ENCODE results near the gene KIRREL3. TPM values are rescaled to one million over a fixed set of nuclear protein-coding genes. Genes with fewer than 3 reads are reported as not detected.

Gene KIRREL3
- polyA plus RNA-seq, 1 donor (not counting 4 experiments of a cell fraction or from before 2014, with no cell fraction given), result 0.04 TPM

DNA sequence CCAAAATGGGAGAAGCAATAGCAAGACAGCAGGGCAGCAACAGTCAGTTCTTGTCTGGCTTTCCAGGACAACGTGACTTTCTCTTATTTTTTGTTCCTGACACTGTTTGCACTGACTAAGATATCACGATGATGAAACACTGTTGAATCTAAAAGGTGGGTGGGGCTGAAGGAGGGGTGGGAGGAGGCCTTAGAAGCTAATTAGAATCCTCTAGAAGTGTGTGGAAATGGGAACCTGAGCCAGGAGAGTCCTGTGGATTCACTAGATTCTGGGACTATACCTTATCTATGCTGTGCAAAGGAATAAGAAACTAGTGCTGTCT lies 344.8 kb downstream of the KIRREL3 start:
- no peaks in the 10 kb centered on the region for H3K9me1 ChIP-seq (ENCODE audit: control insufficient read depth, extremely low read depth, insufficient read depth, low read length)

DNA sequence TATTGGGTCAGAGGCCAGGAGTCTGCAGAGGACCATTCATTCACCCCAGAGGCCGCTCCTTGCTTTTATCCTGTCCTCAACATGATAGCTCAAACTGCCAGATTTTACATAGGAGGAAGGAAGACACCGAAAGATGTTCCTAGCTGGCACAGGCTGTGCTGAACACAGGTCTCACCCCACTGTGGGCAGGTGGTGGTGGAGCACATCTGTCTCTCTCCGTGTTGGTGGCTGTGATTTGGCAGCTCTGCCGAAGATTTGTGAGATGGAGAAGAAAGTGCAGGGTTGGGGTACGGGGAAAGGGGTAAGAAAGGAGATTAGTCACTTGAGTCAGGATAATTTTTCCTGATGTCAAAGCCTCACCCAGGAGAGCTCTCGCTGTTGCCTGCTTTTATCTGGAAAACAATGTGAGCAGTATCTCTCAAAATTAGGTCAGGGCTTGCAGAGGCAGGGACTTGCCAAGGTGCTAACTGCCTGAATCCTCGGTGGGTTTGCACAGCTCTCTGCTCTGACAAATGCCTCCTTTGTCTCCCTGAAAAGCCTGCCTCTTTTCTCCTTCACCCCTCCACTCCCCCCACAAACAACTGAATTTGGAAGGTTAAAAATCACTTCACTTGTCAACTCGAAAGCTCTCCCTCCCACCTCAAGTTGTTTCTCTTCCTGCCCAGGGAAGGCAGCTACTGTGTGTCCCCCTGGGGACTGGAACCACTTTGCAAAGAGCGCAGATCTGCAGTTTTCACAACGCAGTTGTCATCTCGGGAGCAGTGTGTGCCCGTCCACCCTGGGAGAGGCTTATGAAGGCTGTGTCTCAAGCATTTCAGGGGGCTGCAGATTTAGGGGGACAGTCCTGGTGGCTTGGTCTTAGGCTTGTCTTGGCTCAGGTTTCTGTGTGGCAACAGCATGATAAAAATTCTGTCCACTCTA lies 345.4 kb downstream of the KIRREL3 start:
- H2AFZ ChIP-seq (ENCODE audit: control insufficient read depth, low read length), result no peak overlapping the region
- H3K79me2 ChIP-seq (ENCODE audit: control insufficient read depth, insufficient read depth, low read length), result no peaks in the 10 kb centered on the region
- H3K4me1 ChIP-seq (ENCODE audit: control insufficient read depth, extremely low read depth, insufficient read depth, low read length), result peaks cover 11% of the 10 kb centered on the region
- DNase-seq (ENCODE audit: low read depth, low spot score) (no peak), FAIRE-seq (no peak)
- TF ChIP-seq, protein P1, sequence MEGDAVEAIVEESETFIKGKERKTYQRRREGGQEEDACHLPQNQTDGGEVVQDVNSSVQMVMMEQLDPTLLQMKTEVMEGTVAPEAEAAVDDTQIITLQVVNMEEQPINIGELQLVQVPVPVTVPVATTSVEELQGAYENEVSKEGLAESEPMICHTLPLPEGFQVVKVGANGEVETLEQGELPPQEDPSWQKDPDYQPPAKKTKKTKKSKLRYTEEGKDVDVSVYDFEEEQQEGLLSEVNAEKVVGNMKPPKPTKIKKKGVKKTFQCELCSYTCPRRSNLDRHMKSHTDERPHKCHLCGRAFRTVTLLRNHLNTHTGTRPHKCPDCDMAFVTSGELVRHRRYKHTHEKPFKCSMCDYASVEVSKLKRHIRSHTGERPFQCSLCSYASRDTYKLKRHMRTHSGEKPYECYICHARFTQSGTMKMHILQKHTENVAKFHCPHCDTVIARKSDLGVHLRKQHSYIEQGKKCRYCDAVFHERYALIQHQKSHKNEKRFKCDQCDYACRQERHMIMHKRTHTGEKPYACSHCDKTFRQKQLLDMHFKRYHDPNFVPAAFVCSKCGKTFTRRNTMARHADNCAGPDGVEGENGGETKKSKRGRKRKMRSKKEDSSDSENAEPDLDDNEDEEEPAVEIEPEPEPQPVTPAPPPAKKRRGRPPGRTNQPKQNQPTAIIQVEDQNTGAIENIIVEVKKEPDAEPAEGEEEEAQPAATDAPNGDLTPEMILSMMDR (optimal IDR thresholded peaks at IDR 0.05 in 1 of 3, IDR thresholded peaks at IDR 0.05 in 1 of 3, conservative IDR thresholded peaks at IDR 0.05 in 1 of 3; ENCODE audit: extremely low read depth in 1 of 3, insufficient read depth in 2 of 3, low read length in 3 of 3), result no peak
- no peak for TF ChIP-seq EZH2 (IDR thresholded peaks at IDR 0.05; ENCODE audit: low read length)
- no peaks in the 10 kb centered on the region for H3K9me3 ChIP-seq (ENCODE audit: control insufficient read depth, low read depth, low read length)
- H3K36me3 ChIP-seq (ENCODE audit: control insufficient read depth in 2 of 2, extremely low read depth in 1 of 2, insufficient read depth in 2 of 2, low read length in 2 of 2), result no peaks in the 10 kb centered on the region
- dilution Hi-C loops (cut with MboI; ENCODE audit: extremely low pct_ligation_motif_present, low sequenced_read_pairs), result no loop called here
- no peak overlapping the region for H3K27ac ChIP-seq (ENCODE audit: control insufficient read depth, insufficient read depth, low read length)
- H4K20me1 ChIP-seq (ENCODE audit: control insufficient read depth, extremely low read depth, insufficient read depth, low read length), result no peaks in the 10 kb centered on the region
- no peaks in the 10 kb centered on the region for H3K27me3 ChIP-seq (ENCODE audit: control insufficient read depth, extremely low read depth, insufficient read depth, low read length)
- H3K9me1 ChIP-seq (ENCODE audit: control insufficient read depth, extremely low read depth, insufficient read depth, low read length), result no peaks in the 10 kb centered on the region
- no peak overlapping the region for H3K4me3 ChIP-seq (ENCODE audit: control insufficient read depth in 2 of 3, extremely low read depth in 1 of 3, insufficient read depth in 2 of 3, low read depth in 1 of 3, low read length in 3 of 3)
- peak overlapping the region; percentile 38 for H3K4me2 ChIP-seq (ENCODE audit: control insufficient read depth, extremely low read depth, insufficient read depth, low read depth, low read length)
- H3K9ac ChIP-seq (ENCODE audit: control insufficient read depth, extremely low read depth, insufficient read depth, low read length), result peak overlapping the region; percentile 36

More for the DNA sequence above, 344.8 kb downstream of the KIRREL3 start:
- peak overlapping the region; percentile 38 for H3K4me2 ChIP-seq (ENCODE audit: control insufficient read depth, extremely low read depth, insufficient read depth, low read depth, low read length)
- no peaks in the 10 kb centered on the region for H3K9me3 ChIP-seq (ENCODE audit: control insufficient read depth, low read depth, low read length)
- dilution Hi-C loops (cut with MboI; ENCODE audit: extremely low pct_ligation_motif_present, low sequenced_read_pairs), result no loop called here
- DNase-seq (ENCODE audit: low read depth, low spot score) (no peak), FAIRE-seq (peak; percentile 34)
- no peak overlapping the region for H2AFZ ChIP-seq (ENCODE audit: control insufficient read depth, low read length)
- H3K27me3 ChIP-seq (ENCODE audit: control insufficient read depth, extremely low read depth, insufficient read depth, low read length), result no peaks in the 10 kb centered on the region
- no peak overlapping the region for H3K27ac ChIP-seq (ENCODE audit: control insufficient read depth, insufficient read depth, low read length)
- no peak overlapping the region for H3K9ac ChIP-seq (ENCODE audit: control insufficient read depth, extremely low read depth, insufficient read depth, low read length)
- H3K4me1 ChIP-seq (ENCODE audit: control insufficient read depth, extremely low read depth, insufficient read depth, low read length), result peaks cover 11% of the 10 kb centered on the region
- no peaks in the 10 kb centered on the region for H3K79me2 ChIP-seq (ENCODE audit: control insufficient read depth, insufficient read depth, low read length)
- no peak overlapping the region for H3K4me3 ChIP-seq (ENCODE audit: control insufficient read depth in 2 of 3, extremely low read depth in 1 of 3, insufficient read depth in 2 of 3, low read depth in 1 of 3, low read length in 3 of 3)
- TF ChIP-seq EZH2 (IDR thresholded peaks at IDR 0.05; ENCODE audit: low read length), result no peak
- TF ChIP-seq, protein P1 (optimal IDR thresholded peaks at IDR 0.05 in 1 of 3, IDR thresholded peaks at IDR 0.05 in 1 of 3, conservative IDR thresholded peaks at IDR 0.05 in 1 of 3; ENCODE audit: extremely low read depth in 1 of 3, insufficient read depth in 2 of 3, low read length in 3 of 3), result no peak
- H3K36me3 ChIP-seq (ENCODE audit: control insufficient read depth in 2 of 2, extremely low read depth in 1 of 2, insufficient read depth in 2 of 2, low read length in 2 of 2), result no peaks in the 10 kb centered on the region
- H4K20me1 ChIP-seq (ENCODE audit: control insufficient read depth, extremely low read depth, insufficient read depth, low read length), result no peaks in the 10 kb centered on the region
